Measurements from ENCODE around the gene CPA5. TPM values are rescaled to one million over a fixed set of nuclear protein-coding genes. Genes with fewer than 3 reads are reported as not detected.

Gene CPA5
- total and polyA plus RNA-seq, 4 donors = 0.20 to 0.39 (median 0.26) TPM

DNA sequence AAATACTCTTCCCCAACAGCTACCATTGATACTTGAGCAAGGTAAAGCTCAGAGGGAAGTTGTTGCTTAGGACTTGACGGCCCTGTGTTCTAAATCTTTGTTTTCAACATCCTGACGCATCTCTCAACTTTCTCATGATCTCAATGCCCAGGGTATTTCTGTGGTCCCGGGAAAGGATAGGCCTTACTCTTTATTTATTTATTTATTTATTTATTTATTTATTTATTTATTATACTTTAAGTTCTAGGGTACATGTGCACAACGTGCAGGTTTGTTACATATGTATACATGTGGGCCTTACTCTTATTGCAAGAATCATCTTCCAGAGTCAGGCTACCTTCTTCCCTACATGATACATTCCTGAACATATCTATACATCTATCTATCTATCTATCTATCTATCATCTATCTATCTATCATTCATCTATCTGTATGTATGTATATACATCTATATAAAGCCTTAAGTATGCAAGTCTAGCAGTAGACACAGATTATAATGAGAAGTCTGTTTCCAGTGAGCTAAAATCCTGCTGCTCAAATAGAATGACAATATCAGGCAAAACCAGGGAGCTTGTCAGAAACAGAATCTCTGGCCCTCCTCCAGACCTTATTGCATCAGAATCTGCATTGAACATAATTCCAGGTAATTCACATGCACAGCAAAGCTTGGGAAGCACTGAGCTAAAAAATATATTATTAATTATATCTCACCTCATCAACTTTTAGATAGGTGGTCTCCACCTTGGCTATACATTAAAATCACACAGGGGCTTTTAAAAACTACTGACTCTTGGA lies 12.2 kb upstream of the CPA5 start:
- Histone ChIP-seq H3K27me3 (ENCODE audit: control insufficient read depth, insufficient read depth, low read length) (no peaks in the 10 kb centered on the region), H3K4me1 (ENCODE audit: control insufficient read depth, insufficient read depth, low read length) (peaks cover 4% of the 10 kb centered on the region), H3K27ac (ENCODE audit: low read depth, low read length) (no peak overlapping the region), H3K9me3 (ENCODE audit: control insufficient read depth, insufficient read depth, low read length) (no peaks in the 10 kb centered on the region), H3K4me3 (ENCODE audit: low read depth, low read length) (no peak overlapping the region), H3K36me3 (ENCODE audit: control insufficient read depth, insufficient read depth, low read length) (no peaks in the 10 kb centered on the region)
- 100% methylated on average over 1 of the region's 4 CpGs for WGBS (ENCODE audit: insufficient coverage)
- DNase-seq (ENCODE audit: low read depth in 4 of 6, low spot score in 6 of 6) = peak in 1 of 6 donors; percentile 44

DNA sequence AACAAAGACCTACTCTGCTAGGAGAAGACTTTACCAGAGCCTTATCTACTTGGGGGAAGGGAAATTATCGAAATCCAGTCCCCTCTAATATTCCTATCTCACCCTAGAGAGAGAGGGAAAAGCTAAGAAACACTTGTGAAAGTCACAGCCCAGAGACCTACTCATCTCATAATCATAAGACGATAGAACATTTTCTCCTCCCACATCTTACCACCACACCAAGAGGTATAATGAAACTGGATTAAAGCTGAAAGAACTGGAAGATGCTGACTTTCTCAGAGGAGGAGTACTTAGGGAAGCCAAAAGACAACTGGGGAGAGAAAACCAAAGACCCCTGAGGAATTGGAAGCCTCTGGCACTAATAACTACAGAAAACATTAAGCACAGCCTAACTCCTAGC lies 10.8 kb upstream of the CPA5 start:
- Histone ChIP-seq H3K4me3 (ENCODE audit: low read depth, low read length) (no peak overlapping the region), H3K4me1 (ENCODE audit: control insufficient read depth, insufficient read depth, low read length) (peaks cover 4% of the 10 kb centered on the region), H3K36me3 (ENCODE audit: control insufficient read depth, insufficient read depth, low read length) (no peaks in the 10 kb centered on the region), H3K27me3 (ENCODE audit: control insufficient read depth, insufficient read depth, low read length) (no peaks in the 10 kb centered on the region), H3K27ac (ENCODE audit: low read depth, low read length) (no peak overlapping the region), H3K9me3 (ENCODE audit: control insufficient read depth, insufficient read depth, low read length) (no peaks in the 10 kb centered on the region)
- no peak for DNase-seq (ENCODE audit: low read depth in 4 of 6, low spot score in 6 of 6)
- no CpG with 5 or more reads among the region's 2 CpGs for WGBS (ENCODE audit: insufficient coverage)

DNA sequence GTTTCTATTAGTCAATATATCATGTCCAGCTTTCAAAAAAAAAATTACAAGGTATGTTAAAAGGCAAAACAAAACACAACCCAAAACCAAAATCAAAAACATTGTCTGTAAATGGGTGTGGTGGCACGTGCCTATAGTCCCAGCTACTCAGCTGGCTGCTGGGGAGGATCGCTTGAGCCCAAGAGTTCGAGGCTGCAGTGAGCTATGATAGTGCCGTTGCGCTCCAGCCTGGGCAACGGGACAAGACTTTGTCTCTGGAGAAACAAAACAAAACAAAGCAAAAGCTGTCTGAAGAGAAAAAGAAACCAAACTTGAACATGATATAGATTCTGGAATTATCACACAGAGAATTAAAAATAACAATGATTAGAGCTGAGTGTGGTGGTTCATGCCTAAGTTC lies 10.3 kb upstream of the CPA5 start:
- WGBS (ENCODE audit: insufficient coverage) = 87% methylated on average over 3 of the region's 6 CpGs
- no peak overlapping the region for H3K4me3 ChIP-seq (ENCODE audit: low read depth, low read length)
- peaks cover 4% of the 10 kb centered on the region for H3K4me1 ChIP-seq (ENCODE audit: control insufficient read depth, insufficient read depth, low read length)
- H3K27me3 ChIP-seq (ENCODE audit: control insufficient read depth, insufficient read depth, low read length) = no peaks in the 10 kb centered on the region
- no peaks in the 10 kb centered on the region for H3K9me3 ChIP-seq (ENCODE audit: control insufficient read depth, insufficient read depth, low read length)
- DNase-seq (ENCODE audit: low read depth in 4 of 6, low spot score in 6 of 6) = no peak
- H3K36me3 ChIP-seq (ENCODE audit: control insufficient read depth, insufficient read depth, low read length) = no peaks in the 10 kb centered on the region
- H3K27ac ChIP-seq (ENCODE audit: low read depth, low read length) = no peak overlapping the region

DNA sequence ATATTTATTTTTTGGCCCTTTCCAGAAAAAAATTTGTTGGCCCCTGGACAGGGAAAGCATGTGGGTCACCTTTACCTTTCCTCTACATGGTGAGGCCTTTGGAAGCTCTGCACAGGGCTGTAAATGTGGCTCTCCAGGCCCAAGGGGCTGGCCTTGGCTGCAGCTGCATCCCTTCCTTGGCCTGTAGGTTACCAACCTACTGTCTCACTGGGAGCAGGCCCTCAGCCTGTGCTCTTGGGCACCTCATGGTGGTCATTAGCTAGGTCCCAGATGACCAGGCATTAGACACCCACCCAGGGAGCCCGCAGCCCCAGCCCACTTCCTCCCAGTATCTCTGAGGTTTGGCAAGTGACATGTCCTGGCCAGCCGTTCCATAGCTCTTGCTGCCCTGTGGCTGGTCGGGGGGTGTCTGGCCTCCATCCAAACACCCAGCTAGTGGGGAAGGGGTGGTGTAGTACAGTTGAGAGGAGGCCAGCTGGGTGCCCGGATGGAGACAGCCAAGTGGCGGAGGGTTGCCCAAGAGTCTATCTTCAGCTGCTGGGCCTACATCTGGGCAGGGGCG lies 7.1 kb upstream of the CPA5 start:
- no peak overlapping the region for H3K27ac ChIP-seq (ENCODE audit: low read depth, low read length)
- H3K9me3 ChIP-seq (ENCODE audit: control insufficient read depth, insufficient read depth, low read length) = no peaks in the 10 kb centered on the region
- H3K27me3 ChIP-seq (ENCODE audit: control insufficient read depth, insufficient read depth, low read length) = no peaks in the 10 kb centered on the region
- H3K4me3 ChIP-seq (ENCODE audit: low read depth, low read length) = no peak overlapping the region
- no peaks in the 10 kb centered on the region for H3K36me3 ChIP-seq (ENCODE audit: control insufficient read depth, insufficient read depth, low read length)
- peaks cover 4% of the 10 kb centered on the region for H3K4me1 ChIP-seq (ENCODE audit: control insufficient read depth, insufficient read depth, low read length)
- DNase-seq (ENCODE audit: low read depth in 4 of 6, low spot score in 6 of 6) = no peak
- 82% methylated on average over 5 of the region's 6 CpGs for WGBS (ENCODE audit: insufficient coverage)

DNA sequence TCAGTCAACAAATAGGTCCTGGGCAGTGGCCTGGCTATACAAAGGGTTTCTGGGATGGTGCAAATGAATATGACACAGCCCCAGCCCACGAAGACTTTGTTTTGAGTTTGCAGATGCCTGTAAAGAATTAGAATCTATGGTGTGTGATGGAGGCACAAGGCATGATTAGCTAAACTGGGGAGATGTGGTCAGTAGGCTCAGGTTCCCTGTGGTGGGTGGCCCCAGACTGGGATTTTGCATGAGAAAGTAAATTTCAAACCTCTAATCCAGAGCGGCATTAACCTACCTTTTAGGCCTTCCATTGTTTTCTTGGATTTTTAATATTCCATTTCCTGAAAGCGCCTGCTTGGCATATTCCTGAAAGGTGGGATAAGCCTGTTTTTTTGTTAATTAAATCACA lies 6.4 kb upstream of the CPA5 start:
- DNase-seq (ENCODE audit: low read depth in 4 of 6, low spot score in 6 of 6) = no peak
- Histone ChIP-seq H3K27me3 (ENCODE audit: control insufficient read depth, insufficient read depth, low read length) (no peaks in the 10 kb centered on the region), H3K27ac (ENCODE audit: low read depth, low read length) (no peak overlapping the region), H3K36me3 (ENCODE audit: control insufficient read depth, insufficient read depth, low read length) (no peaks in the 10 kb centered on the region), H3K9me3 (ENCODE audit: control insufficient read depth, insufficient read depth, low read length) (no peaks in the 10 kb centered on the region), H3K4me3 (ENCODE audit: low read depth, low read length) (no peak overlapping the region), H3K4me1 (ENCODE audit: control insufficient read depth, insufficient read depth, low read length) (peaks cover 4% of the 10 kb centered on the region)
- 100% methylated on average over 1 of the region's 3 CpGs for WGBS (ENCODE audit: insufficient coverage)

DNA sequence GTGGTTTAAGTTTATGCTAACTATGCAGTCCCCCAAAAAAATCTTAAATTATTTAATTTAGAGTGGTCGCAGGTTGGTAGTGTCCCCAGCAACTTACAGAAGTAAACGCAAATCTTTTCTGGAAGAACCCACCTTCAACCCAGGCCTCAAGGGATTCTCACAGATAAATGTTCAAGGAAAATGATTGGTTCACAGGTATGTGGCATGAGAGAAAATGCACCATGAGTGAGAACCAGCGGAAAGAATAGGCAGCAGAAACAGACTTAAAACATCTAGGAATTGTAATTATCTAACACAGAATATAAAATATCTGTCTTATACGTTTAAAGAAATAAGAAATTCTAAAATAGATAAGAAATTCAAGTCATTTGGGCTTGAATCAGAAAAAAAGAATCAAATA lies 2.7 kb upstream of the CPA5 start:
- no peaks in the 10 kb centered on the region for H3K4me1 ChIP-seq (ENCODE audit: control insufficient read depth, insufficient read depth, low read length)
- no peaks in the 10 kb centered on the region for H3K36me3 ChIP-seq (ENCODE audit: control insufficient read depth, insufficient read depth, low read length)
- no peaks in the 10 kb centered on the region for H3K9me3 ChIP-seq (ENCODE audit: control insufficient read depth, insufficient read depth, low read length)
- no CpG with 5 or more reads among the region's 4 CpGs for WGBS (ENCODE audit: insufficient coverage)
- no peaks in the 10 kb centered on the region for H3K27me3 ChIP-seq (ENCODE audit: control insufficient read depth, insufficient read depth, low read length)
- DNase-seq (ENCODE audit: low read depth in 4 of 6, low spot score in 6 of 6) = no peak
- H3K27ac ChIP-seq (ENCODE audit: low read depth, low read length) = no peak overlapping the region
- H3K4me3 ChIP-seq (ENCODE audit: low read depth, low read length) = no peak overlapping the region

DNA sequence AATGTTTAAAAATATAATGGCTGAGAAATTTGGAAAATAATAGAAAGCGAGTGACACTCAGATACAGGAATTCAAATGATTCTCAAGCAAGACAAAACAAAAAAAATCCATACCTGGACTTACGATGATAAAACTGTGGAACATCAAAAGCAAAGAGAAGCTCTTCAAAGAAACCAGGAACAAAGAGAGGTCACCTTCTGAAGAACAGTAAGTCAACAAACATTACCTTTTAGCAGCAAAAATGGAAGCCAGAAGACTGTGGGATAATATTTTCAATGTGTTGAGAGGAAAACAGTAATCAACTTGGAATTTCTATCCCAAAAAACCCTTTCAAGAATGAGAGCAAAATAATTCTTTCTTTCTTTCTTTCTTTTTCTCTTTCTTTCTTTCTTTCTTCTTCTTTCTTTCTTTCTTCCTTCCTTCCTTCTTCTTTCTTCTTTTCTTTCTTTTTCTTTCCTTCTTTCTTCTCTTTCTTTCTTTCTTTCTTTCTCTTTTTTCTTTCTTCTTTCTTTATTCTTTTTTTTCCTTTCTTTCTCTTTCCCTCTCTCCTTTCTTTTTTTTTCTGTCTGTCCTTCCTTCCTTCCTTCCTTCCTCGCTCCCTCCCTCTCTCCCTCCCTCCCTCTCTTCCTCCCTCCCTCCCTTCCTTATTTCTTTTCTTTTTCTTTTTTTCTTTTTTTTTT lies 1.8 kb upstream of the CPA5 start:
- DNase-seq (ENCODE audit: low read depth in 4 of 6, low spot score in 6 of 6) = no peak
- no CpG with 5 or more reads among the region's 3 CpGs for WGBS (ENCODE audit: insufficient coverage)
- no peaks in the 10 kb centered on the region for H3K27me3 ChIP-seq (ENCODE audit: control insufficient read depth, insufficient read depth, low read length)

DNA sequence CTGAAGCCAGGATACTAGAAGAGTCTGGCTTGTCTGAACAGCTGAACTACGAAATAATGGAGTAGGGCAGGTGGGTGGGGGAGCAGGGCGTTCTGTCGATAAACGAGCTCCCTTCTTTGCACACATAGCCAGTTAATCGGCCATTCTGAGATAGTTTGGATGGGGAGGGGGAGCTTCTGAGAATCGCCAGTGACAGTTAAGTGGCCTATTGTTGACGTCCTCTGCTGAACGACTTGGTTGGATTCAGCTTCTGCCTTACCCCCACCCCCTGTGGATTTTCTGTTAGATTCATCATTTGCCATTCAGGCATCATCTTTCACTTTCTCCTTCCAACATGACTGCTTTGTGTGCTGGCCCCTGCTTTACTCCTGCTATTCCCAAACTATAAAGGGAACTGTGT lies 520 bp downstream of the CPA5 start:
- H3K9me3 ChIP-seq (ENCODE audit: control insufficient read depth, insufficient read depth, low read length) = no peaks in the 10 kb centered on the region
- DNase-seq (ENCODE audit: low read depth in 4 of 6, low spot score in 6 of 6) = peak in 2 of 6 donors; percentile 49 to 65
- H3K4me3 ChIP-seq (ENCODE audit: low read depth, low read length) = no peak overlapping the region
- no peaks in the 10 kb centered on the region for H3K36me3 ChIP-seq (ENCODE audit: control insufficient read depth, insufficient read depth, low read length)
- H3K27ac ChIP-seq (ENCODE audit: low read depth, low read length) = no peak overlapping the region
- H3K4me1 ChIP-seq (ENCODE audit: control insufficient read depth, insufficient read depth, low read length) = peaks cover 5% of the 10 kb centered on the region
- 33% methylated on average over 1 of the region's 8 CpGs for WGBS (ENCODE audit: insufficient coverage)
- no peaks in the 10 kb centered on the region for H3K27me3 ChIP-seq (ENCODE audit: control insufficient read depth, insufficient read depth, low read length)

More for the DNA sequence above, 1.8 kb upstream of the CPA5 start:
- no peaks in the 10 kb centered on the region for H3K9me3 ChIP-seq (ENCODE audit: control insufficient read depth, insufficient read depth, low read length)
- no peak overlapping the region for H3K27ac ChIP-seq (ENCODE audit: low read depth, low read length)
- no peaks in the 10 kb centered on the region for H3K36me3 ChIP-seq (ENCODE audit: control insufficient read depth, insufficient read depth, low read length)
- H3K4me3 ChIP-seq (ENCODE audit: low read depth, low read length) = no peak overlapping the region
- H3K4me1 ChIP-seq (ENCODE audit: control insufficient read depth, insufficient read depth, low read length) = no peaks in the 10 kb centered on the region

DNA sequence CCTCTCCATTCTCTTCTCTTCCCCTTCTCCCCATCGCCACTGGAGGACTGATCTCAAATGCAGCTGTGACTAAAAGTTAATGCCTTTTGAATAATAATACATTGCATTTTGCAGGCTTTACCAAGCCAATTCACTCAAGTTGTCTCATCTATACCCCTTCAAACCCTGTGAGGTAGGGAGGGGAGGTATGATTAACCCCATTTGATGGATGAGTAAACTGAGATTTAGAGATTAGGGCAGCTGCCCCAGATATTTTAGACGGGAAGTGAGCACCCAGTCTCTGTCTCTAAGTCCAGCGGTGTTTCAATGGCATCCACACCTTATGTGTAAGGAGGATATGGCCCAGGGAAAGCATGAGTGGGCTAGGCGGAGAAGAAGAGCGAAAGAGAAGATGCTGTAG lies 1.1 kb downstream of the CPA5 start:
- no peak for DNase-seq (ENCODE audit: low read depth in 4 of 6, low spot score in 6 of 6)
- Histone ChIP-seq H3K9me3 (ENCODE audit: control insufficient read depth, insufficient read depth, low read length) (no peaks in the 10 kb centered on the region), H3K27me3 (ENCODE audit: control insufficient read depth, insufficient read depth, low read length) (no peaks in the 10 kb centered on the region), H3K27ac (ENCODE audit: low read depth, low read length) (no peak overlapping the region), H3K4me3 (ENCODE audit: low read depth, low read length) (no peak overlapping the region), H3K4me1 (ENCODE audit: control insufficient read depth, insufficient read depth, low read length) (peaks cover 10% of the 10 kb centered on the region), H3K36me3 (ENCODE audit: control insufficient read depth, insufficient read depth, low read length) (no peaks in the 10 kb centered on the region)
- 92% methylated on average over 4 of the region's 5 CpGs for WGBS (ENCODE audit: insufficient coverage)
